KMS-11 (cell line): Measurements from ENCODE around the gene CINP.

Experiments
- H2AFZ ChIP-seq: fragments of 200-600 bp; sonication (generic); 2 replicates; pipeline ENCODE4 v1.6.1; 2016; ENCODE audit warnings: antibody characterized with exemption, mixed run types, low read depth
- H3K27ac ChIP-seq: fragments of 200-600 bp; sonication (generic); 2 replicates; pipeline ENCODE4 v1.6.1; 2016; ENCODE audit warnings: mild to moderate bottlenecking, mixed run types
- H3K27me3 ChIP-seq: fragments of 200-600 bp; sonication (generic); 2 replicates; pipeline ENCODE4 v1.6.1; 2017; ENCODE audit warnings: mild to moderate bottlenecking, low read depth, mixed run types, moderate library complexity; ENCODE audit not compliant: insufficient read depth
- H3K36me3 ChIP-seq: fragments of 200-600 bp; sonication (generic); 2 replicates; pipeline ENCODE4 v1.6.1; 2017; ENCODE audit warnings: mild to moderate bottlenecking, mixed run types; ENCODE audit not compliant: insufficient read depth
- H3K4me1 ChIP-seq: fragments of 200-600 bp; sonication (generic); 2 replicates; pipeline ENCODE4 v1.6.1; 2016; ENCODE audit warnings: mild to moderate bottlenecking, low read depth, mixed run types; ENCODE audit not compliant: poor library complexity, severe bottlenecking
- H3K4me2 ChIP-seq: fragments of 200-600 bp; sonication (generic); 2 replicates; pipeline ENCODE4 v1.7.0; 2016; ENCODE audit warnings: mild to moderate bottlenecking, mixed run types
- H3K4me3 ChIP-seq: fragments of 200-600 bp; sonication (generic); IDR thresholded peaks from 2 replicates; pipeline ENCODE4 v1.6.1; 2017; ENCODE audit warnings: low read depth, low read length, mixed read lengths; ENCODE audit not compliant: insufficient read depth
- H3K79me2 ChIP-seq: fragments of 200-600 bp; sonication (generic); 2 replicates; pipeline ENCODE4 v1.6.1; 2016; ENCODE audit warnings: low read depth, mixed run types; ENCODE audit not compliant: insufficient read depth
- H3K9ac ChIP-seq: fragments of 200-600 bp; sonication (generic); 2 replicates; pipeline ENCODE4 v1.6.1; 2016; ENCODE audit warnings: mild to moderate bottlenecking, mixed run types
- H4K20me1 ChIP-seq: fragments of 200-600 bp; sonication (generic); 2 replicates; pipeline ENCODE4 v1.6.1; 2016; ENCODE audit warnings: mild to moderate bottlenecking, mixed run types; ENCODE audit not compliant: insufficient read depth
- TF ChIP-seq, protein P1 (sequence below): fragments of 200-600 bp; sonication (generic); conservative IDR thresholded peaks from 2 replicates; pipeline ENCODE4 v1.6.1; 2017; ENCODE audit warnings: low read depth, mild to moderate bottlenecking, antibody characterized with exemption, low read length, moderate library complexity, mixed read lengths

Gene CINP

GRCh38 chr14:102317564-102318248 is 45.0 kb downstream of the CINP start:
- H3K27ac ChIP-seq: peak overlapping the region; percentile 74
- H2AFZ ChIP-seq: peak overlapping the region; percentile 80
- H3K27me3 ChIP-seq: no peaks in the 10 kb centered on the region
- TF ChIP-seq, protein P1, sequence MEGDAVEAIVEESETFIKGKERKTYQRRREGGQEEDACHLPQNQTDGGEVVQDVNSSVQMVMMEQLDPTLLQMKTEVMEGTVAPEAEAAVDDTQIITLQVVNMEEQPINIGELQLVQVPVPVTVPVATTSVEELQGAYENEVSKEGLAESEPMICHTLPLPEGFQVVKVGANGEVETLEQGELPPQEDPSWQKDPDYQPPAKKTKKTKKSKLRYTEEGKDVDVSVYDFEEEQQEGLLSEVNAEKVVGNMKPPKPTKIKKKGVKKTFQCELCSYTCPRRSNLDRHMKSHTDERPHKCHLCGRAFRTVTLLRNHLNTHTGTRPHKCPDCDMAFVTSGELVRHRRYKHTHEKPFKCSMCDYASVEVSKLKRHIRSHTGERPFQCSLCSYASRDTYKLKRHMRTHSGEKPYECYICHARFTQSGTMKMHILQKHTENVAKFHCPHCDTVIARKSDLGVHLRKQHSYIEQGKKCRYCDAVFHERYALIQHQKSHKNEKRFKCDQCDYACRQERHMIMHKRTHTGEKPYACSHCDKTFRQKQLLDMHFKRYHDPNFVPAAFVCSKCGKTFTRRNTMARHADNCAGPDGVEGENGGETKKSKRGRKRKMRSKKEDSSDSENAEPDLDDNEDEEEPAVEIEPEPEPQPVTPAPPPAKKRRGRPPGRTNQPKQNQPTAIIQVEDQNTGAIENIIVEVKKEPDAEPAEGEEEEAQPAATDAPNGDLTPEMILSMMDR: peak; percentile 44; the same call in 1 of the 2 replicates
- H3K4me2 ChIP-seq: peak overlapping the region; percentile 83
- H3K4me3 ChIP-seq: no peak overlapping the region
- no peaks in the 10 kb centered on the region for H4K20me1 ChIP-seq
- peak overlapping the region; percentile 63 for H3K9ac ChIP-seq
- peaks cover 6% of the 10 kb centered on the region; the same call in 1 of the 2 replicates for H3K79me2 ChIP-seq
- no peaks in the 10 kb centered on the region for H3K36me3 ChIP-seq
- peaks cover 30% of the 10 kb centered on the region for H3K4me1 ChIP-seq

DNA sequence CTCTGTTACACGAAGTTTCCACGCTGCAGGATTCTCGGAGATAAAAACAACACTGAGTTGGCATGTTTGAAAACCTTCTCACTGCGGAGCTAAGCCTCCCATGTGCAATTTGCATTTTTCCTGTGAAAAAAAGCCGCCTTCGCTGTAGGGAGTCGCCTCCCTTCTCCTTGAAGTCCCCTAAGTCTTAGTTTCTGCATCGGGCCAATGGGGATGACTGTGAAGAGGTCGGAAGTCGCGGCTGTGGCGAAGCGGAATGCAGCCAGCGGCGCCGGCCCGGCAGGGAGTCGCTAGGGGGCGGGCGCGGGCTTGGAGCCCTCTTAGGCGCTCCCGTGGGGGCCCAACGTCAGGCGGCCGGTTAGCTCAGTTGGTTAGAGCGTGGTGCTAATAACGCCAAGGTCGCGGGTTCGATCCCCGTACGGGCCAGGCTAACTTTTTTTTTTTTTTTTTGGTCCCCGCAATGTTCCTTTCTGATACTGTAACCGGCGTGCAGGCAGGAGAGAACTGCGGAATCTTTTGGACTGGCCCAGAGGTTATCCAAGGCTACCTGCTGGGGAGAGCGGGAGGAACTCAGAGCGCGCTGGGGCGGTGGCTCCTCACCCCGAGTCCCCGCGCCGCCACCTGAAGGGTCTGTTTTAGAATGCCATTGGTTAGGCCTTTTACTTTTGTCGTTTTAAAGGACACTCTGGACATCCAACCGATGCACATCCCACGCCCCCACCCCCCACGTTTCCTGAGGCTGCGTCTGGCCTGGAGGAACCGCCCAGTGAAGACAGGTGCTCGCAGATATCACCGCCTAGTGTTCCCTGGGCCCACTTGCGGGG is 45.7 kb downstream of the CINP start:
- no peak overlapping the region for H3K4me3 ChIP-seq
- H3K4me2 ChIP-seq: peak overlapping the region; percentile 84
- H3K9ac ChIP-seq: peak overlapping the region; percentile 63
- peak overlapping the region; percentile 80 for H2AFZ ChIP-seq
- no peaks in the 10 kb centered on the region for H3K36me3 ChIP-seq
- peaks cover 6% of the 10 kb centered on the region; the same call in 1 of the 2 replicates for H3K79me2 ChIP-seq
- TF ChIP-seq, protein P1: peak; percentile 24; the same call in 1 of the 2 replicates
- H3K27me3 ChIP-seq: no peaks in the 10 kb centered on the region
- H3K4me1 ChIP-seq: peaks cover 27% of the 10 kb centered on the region
- peak overlapping the region; percentile 74 for H3K27ac ChIP-seq
- no peaks in the 10 kb centered on the region for H4K20me1 ChIP-seq

DNA sequence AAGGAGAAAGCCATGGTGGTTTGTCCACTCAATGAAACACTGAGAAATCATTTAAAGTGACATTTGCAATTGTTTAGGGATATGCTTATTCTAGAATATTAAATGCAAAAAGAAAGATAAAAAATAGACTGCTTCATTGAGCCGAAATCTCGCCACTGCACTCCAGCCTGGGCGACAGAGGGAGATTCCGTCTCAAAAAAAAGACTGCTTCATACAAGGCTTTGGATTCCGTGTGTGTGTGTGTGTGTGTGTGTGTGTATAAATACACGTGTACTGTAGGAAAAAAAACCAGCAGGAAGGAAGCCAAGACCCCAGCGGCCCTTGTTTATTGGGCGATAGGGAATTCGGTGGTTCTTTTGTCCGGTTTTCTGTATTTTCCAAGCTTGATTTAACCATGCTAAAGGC is 46.4 kb downstream of the CINP start:
- TF ChIP-seq, protein P1: no peak
- H3K79me2 ChIP-seq: peaks cover 6% of the 10 kb centered on the region; the same call in 1 of the 2 replicates
- H3K27me3 ChIP-seq: no peaks in the 10 kb centered on the region
- no peaks in the 10 kb centered on the region for H4K20me1 ChIP-seq
- no peak overlapping the region for H3K4me3 ChIP-seq
- H2AFZ ChIP-seq: peak overlapping the region; percentile 74
- H3K27ac ChIP-seq: peak overlapping the region; percentile 74
- H3K36me3 ChIP-seq: no peaks in the 10 kb centered on the region
- H3K4me2 ChIP-seq: peak overlapping the region; percentile 84
- peaks cover 27% of the 10 kb centered on the region for H3K4me1 ChIP-seq
- H3K9ac ChIP-seq: peak overlapping the region; percentile 63; the same call in 1 of the 2 replicates

DNA sequence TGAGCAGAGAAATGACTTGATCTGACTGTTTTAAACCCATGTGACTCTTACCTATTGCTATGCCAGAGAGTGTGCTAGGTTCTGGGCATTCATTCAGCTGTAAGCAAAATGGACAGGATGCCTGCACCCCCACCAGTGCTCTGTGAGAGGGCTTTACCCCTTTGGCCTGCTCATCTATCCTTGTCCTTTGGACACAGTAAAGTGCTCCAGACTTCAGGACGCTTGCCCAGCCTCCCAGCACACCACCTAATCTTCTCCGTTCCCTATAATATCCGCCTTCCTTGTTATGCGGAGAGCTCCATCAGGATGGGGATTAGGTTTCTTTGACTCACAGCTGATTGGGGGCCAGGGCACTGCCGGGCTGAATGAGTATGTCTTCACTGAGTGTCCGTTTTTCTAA is 47.6 kb downstream of the CINP start:
- Histone ChIP-seq H3K4me1 (peaks cover 20% of the 10 kb centered on the region), H3K79me2 (peaks cover under 1% of the 10 kb centered on the region; the same call in 1 of the 2 replicates), H3K4me3 (no peak overlapping the region), H2AFZ (peak overlapping the region; percentile 93; the same call in 1 of the 2 replicates), H3K27me3 (no peaks in the 10 kb centered on the region), H3K36me3 (no peaks in the 10 kb centered on the region), H3K9ac (no peak overlapping the region), H3K4me2 (no peak overlapping the region), H4K20me1 (no peaks in the 10 kb centered on the region), H3K27ac (no peak overlapping the region)
- TF ChIP-seq, protein P1: no peak
